ENCODE results near the gene APOE.
"Not testable (repeated sequence)": the region's sequence is repeated elsewhere in the genome, so short reads cannot be mapped to it uniquely, and the experiment has no call there.

The APOE gene

GRCh38 chr19:44884566-44884965 lies 21.0 kb upstream of the APOE start:
- DNase-seq (ENCODE audit: low read depth) = no peak

GRCh38 chr19:44886141-44886540 lies 19.5 kb upstream of the APOE start:
- DNase-seq (ENCODE audit: low read depth) = no peak

GRCh38 chr19:44887648-44888047 lies 17.9 kb upstream of the APOE start:
- DNase-seq (ENCODE audit: low read depth) = no peak

- not testable (repeated sequence) for DNase-seq (ENCODE audit: low read depth)
Measured at GRCh38 chr19:44888335-44888734, 17.3 kb upstream of the APOE start.

- no peak for DNase-seq (ENCODE audit: low read depth)
Measured at GRCh38 chr19:44889830-44890365, 15.7 kb upstream of the APOE start.

- DNase-seq (ENCODE audit: low read depth) = no peak
Measured at GRCh38 chr19:44890366-44891015, 15.1 kb upstream of the APOE start.

- peak; percentile 100 for DNase-seq (ENCODE audit: low read depth)
Measured at GRCh38 chr19:44891016-44891882, 14.3 kb upstream of the APOE start, which contains the start of gene TOMM40. TOMM40 (plus strand) TSS chr19:44891254; CDS start chr19:44891416, 162 bp downstream.

GRCh38 chr19:44892932-44893331 lies 12.7 kb upstream of the APOE start:
- DNase-seq (ENCODE audit: low read depth) = no peak

GRCh38 chr19:44893332-44894051 lies 12.1 kb upstream of the APOE start:
- DNase-seq (ENCODE audit: low read depth) = no peak

- DNase-seq (ENCODE audit: low read depth) = no peak
Measured at GRCh38 chr19:44894052-44894400, 11.6 kb upstream of the APOE start.

GRCh38 chr19:44894946-44895345 lies 10.7 kb upstream of the APOE start:
- DNase-seq (ENCODE audit: low read depth) = no peak

GRCh38 chr19:44897835-44898234 lies 7.8 kb upstream of the APOE start:
- no peak for DNase-seq (ENCODE audit: low read depth)

- DNase-seq (ENCODE audit: low read depth) = no peak
Measured at GRCh38 chr19:44900328-44901244, 5.0 kb upstream of the APOE start.

- no peak for DNase-seq (ENCODE audit: low read depth)
Measured at GRCh38 chr19:44903216-44903601, 2.4 kb upstream of the APOE start.

- DNase-seq (ENCODE audit: low read depth) = peak; percentile 52
Measured at GRCh38 chr19:44903602-44904425, 1.8 kb upstream of the APOE start.

- no peak for DNase-seq (ENCODE audit: low read depth)
Measured at GRCh38 chr19:44904426-44904994, 1.1 kb upstream of the APOE start.

GRCh38 chr19:44907613-44908012 lies 2.0 kb downstream of the APOE start:
- DNase-seq (ENCODE audit: low read depth) = no peak

- DNase-seq (ENCODE audit: low read depth) = no peak
Measured at GRCh38 chr19:44908074-44908835, 2.7 kb downstream of the APOE start.

GRCh38 chr19:44908836-44909261 lies 3.3 kb downstream of the APOE start:
- no peak for DNase-seq (ENCODE audit: low read depth)
